Right lobe of liver (tissue), 4 donors: Measurements from ENCODE around the gene ATF7.

ENCODE experiments used
- CTCF ChIP-seq, 4 donors: fragments of 200-600 bp in 3 of 4; fragments of 450-650 bp in 1 of 4; IDR thresholded peaks; one replicate each; pipeline versions ENCODE4 v1.5.1 to v1.8.0; 2016 to 2022; ENCODE audit warnings: antibody characterized with exemption in 4 of 4, mild to moderate bottlenecking in 2 of 4
- POLR2A ChIP-seq: fragments of 450-650 bp; IDR thresholded peaks from one replicate; pipeline ENCODE4 v1.6.1; 2017; ENCODE audit warnings: antibody characterized with exemption, mild to moderate bottlenecking
- donor health status: DM: no; HTN: no; CAD: no.
- donor health status: DM: no; HTN: no; CAD: no.
- donor health status: DM: no; HTN: yes; CAD: no.

DNA sequence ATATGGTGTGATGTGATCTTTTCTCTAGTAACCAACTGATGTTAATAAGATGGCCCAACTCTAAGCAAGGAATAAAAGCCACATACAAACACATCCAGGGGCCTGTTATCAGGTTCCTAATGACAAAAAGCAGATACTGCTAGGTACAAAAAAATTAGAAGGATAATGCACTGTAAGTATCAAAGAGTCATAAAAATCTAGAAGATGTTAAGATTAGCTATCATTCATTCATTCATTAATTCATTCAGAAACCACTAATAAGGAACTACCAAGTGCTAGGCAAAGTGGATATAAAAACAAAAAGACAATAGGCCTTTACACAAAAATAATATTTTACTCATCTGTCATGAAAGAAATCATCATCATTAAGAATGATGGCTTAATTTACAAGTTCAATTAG lies 21.6 kb downstream of the ATF7 start:
- TF ChIP-seq CTCF (IDR thresholded peaks at IDR 0.05): no peak
- TF ChIP-seq POLR2A: no peak
